ENCODE results near the gene MMP27.

Gene MMP27

GRCh38 chr11:102685754-102686153 lies 19.8 kb downstream of the MMP27 start:
- no peak for TF ChIP-seq CTCF (IDR thresholded peaks at IDR 0.05; ENCODE audit: extremely low read depth, missing control alignments)

GRCh38 chr11:102685338-102685737 lies 20.2 kb downstream of the MMP27 start:
- DNase-seq (ENCODE audit: low spot score): no peak

More at GRCh38 chr11:102685754-102686153, 19.8 kb downstream of the MMP27 start:
- DNase-seq (ENCODE audit: low spot score): no peak

DNA sequence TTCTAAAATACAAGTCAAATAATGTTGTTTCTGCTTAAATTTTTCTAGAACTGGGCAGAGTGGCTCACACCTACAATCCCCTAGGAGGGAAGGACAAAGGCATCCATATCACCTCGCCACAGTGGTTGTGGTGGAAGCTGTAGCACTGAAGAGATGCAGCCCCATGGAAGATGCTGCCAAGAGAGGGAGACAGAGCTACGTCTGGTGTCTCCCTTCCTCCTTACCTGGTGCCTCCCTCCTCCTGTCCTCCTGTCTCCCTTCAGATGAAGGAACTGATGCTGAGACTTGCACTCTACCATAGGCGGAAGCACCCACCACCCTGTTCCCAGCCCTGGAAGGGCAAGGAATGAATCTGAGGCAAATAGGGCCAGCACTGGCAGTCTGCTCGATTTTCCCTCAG lies 22.3 kb downstream of the MMP27 start:
- DNase-seq (ENCODE audit: low spot score): no peak
- TF ChIP-seq CTCF (IDR thresholded peaks at IDR 0.05; ENCODE audit: extremely low read depth, missing control alignments): no peak

More at GRCh38 chr11:102685338-102685737, 20.2 kb downstream of the MMP27 start:
- TF ChIP-seq CTCF (IDR thresholded peaks at IDR 0.05; ENCODE audit: extremely low read depth, missing control alignments): no peak

DNA sequence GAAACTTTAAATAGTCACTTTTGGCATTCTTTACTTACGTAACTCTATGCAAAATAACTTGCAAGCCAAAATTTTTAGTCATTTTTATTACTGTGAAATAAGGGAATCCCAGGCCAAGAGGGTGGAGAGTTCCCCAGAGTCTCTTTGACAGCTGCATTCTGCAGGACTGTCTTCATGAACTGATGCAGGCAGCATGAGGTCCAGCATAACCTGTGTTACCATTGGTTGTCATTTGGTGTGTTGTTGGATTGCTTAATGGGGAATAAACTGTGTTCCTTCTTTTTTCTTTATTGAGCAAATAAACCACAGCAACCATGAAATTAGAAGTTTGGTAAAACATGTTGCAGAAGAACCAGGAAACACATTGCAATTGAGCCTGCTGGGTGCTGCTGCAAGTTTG lies 24.6 kb downstream of the MMP27 start:
- TF ChIP-seq CTCF (IDR thresholded peaks at IDR 0.05; ENCODE audit: extremely low read depth, missing control alignments): no peak
- DNase-seq (ENCODE audit: low spot score): no peak

DNA sequence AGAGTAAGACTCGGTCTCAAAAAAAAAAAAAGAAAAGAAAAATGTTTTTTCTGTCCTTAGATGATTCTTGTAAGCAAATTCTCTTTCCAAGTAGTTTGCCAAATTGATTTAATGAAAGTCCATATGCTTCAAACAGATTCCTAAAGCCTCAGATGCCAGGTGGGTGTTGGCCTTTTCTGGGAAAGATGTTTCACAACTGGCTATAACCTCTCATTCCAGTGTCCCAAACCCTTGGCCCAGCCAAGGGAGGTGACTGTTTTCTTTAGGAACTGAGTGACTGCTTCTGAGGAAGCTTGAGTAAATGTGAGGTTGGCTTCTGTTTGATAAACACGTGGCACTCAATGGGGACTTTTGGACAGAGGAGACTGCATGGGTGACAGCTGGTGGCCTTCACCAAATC lies 27.5 kb downstream of the MMP27 start:
- TF ChIP-seq CTCF (IDR thresholded peaks at IDR 0.05; ENCODE audit: extremely low read depth, missing control alignments): no peak
- DNase-seq (ENCODE audit: low spot score): no peak

- DNase-seq (ENCODE audit: low spot score): no peak
- no peak for TF ChIP-seq CTCF (IDR thresholded peaks at IDR 0.05; ENCODE audit: extremely low read depth, missing control alignments)
Observed at GRCh38 chr11:102676084-102676483, 29.5 kb downstream of the MMP27 start.

GRCh38 chr11:102669664-102670063 lies 35.9 kb downstream of the MMP27 start:
- DNase-seq (ENCODE audit: low spot score): no peak
- TF ChIP-seq CTCF (IDR thresholded peaks at IDR 0.05; ENCODE audit: extremely low read depth, missing control alignments): no peak
